DOHH2 (cell line): ENCODE data around the gene ATP10A.

ENCODE experiments used
- CTCF ChIP-seq: fragments of 200-600 bp; sonication (generic); IDR thresholded peaks from one replicate; pipeline ENCODE4 v1.5.1; 2014; ENCODE audit warnings: antibody characterized with exemption, mild to moderate bottlenecking, low read depth, low read length; ENCODE audit not compliant: poor library complexity, severe bottlenecking
- EZH2phosphoT487 ChIP-seq: fragments of 200-600 bp; sonication (generic); IDR thresholded peaks from 2 replicates; pipeline ENCODE4 v1.6.1; 2017; ENCODE audit warnings: borderline replicate concordance, mild to moderate bottlenecking, antibody characterized with exemption, low read length, moderate library complexity, mixed read lengths

- no peak for TF ChIP-seq CTCF
- no peak for TF ChIP-seq EZH2phosphoT487
Measured at GRCh38 chr15:25680686-25681025, 182.5 kb downstream of the ATP10A start.
